ENCODE measurements around the gene MDFIC.

DNA sequence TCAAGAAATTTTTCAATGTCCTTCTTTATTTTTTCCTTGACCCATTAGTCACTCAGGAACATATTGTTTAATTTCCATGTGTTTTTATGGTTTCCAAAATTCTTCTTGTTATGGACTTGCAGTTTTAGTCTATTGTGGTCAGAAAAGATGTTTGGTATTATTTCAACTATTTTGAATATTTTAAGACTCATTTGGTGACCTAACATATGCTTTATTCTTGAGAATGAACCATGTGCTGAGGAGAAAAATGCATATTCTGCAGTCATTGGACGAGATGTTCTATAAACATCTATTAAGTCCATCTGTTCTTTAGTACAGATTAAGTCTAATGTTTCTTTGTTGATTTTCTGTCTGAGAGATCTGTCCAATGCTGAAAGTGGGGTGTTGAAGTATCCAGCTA lies 42.3 kb upstream of the MDFIC start:
- no peak for TF ChIP-seq FOXA2 (IDR thresholded peaks at IDR 0.05)
- TF ChIP-seq, protein P1, sequence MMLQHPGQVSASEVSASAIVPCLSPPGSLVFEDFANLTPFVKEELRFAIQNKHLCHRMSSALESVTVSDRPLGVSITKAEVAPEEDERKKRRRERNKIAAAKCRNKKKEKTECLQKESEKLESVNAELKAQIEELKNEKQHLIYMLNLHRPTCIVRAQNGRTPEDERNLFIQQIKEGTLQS (IDR thresholded peaks at IDR 0.05) = no peak
- TF ChIP-seq, protein P2, sequence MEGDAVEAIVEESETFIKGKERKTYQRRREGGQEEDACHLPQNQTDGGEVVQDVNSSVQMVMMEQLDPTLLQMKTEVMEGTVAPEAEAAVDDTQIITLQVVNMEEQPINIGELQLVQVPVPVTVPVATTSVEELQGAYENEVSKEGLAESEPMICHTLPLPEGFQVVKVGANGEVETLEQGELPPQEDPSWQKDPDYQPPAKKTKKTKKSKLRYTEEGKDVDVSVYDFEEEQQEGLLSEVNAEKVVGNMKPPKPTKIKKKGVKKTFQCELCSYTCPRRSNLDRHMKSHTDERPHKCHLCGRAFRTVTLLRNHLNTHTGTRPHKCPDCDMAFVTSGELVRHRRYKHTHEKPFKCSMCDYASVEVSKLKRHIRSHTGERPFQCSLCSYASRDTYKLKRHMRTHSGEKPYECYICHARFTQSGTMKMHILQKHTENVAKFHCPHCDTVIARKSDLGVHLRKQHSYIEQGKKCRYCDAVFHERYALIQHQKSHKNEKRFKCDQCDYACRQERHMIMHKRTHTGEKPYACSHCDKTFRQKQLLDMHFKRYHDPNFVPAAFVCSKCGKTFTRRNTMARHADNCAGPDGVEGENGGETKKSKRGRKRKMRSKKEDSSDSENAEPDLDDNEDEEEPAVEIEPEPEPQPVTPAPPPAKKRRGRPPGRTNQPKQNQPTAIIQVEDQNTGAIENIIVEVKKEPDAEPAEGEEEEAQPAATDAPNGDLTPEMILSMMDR (IDR thresholded peaks at IDR 0.05; ENCODE audit: low read depth, low read length, missing input control) = no peak

Data from liver (tissue), 3 donors.